ENCODE results near the gene SLC44A4.

Gene SLC44A4

DNA sequence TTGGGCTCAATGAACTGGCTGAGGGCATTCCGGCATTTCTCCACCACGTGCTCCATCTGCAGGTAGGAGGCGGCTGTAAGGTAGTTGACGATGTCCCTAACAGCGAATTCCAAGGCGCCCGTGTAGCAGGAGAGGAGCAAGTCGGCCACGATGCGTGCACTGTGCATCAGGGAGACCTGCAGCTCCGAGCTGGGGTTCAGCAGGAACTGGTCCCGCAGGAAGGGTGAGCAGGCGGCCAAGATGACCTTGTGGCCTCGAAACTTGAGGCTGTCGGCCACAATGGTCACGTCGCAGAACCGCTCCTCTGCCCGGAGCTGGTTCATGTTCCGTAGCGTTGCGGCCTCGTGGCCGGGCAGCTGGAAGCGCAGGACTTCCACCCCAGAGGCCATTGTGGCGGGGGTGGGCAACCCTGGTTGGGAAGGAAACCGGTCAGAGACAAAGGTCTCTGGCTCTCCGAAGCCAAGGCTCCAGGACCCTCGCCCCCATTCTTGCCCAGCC, 22.2 kb upstream of the SLC44A4 start:
- DNase-seq = no peak

DNA sequence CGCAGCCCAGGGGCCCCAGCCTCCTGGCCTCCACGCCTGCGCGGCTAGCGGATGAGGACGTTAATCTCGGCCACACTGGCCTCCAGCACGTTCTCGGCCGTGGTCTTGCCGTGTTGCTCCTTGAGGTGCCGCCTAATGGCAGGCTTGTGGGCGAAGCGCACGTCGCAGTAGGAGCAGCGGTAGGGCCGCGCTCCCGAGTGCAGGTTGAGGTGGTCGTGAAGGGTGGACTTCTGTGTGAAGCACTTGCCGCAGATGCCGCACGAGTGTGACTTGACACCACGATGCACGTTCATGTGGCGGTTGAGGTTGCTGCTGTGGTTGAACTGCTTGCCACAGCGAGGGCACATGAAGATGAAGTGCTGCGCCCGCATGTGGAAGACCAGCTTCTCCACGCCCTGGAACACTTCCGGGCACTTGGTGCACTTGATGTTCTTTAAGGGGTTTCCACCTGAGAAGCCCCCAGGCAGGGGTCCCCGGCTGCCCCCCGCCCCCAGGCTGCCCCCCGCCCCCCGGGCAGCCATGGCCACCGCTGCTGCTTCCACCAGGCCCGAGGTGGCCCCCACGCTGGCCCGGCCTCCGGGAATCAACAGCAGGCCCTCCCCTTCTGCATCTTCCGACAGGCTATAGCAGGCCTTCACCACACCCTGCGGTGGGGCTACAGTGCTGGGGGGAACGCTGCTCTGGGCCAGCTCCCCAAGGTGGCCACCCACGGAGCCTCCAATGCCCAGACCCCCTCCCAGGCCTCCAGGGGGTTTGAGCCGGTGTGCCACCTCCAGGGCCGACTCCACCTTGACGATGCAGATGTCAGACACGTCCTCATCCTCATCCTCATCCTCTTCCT, 21.3 kb upstream of the SLC44A4 start:
- DNase-seq = peak; percentile 67

DNA sequence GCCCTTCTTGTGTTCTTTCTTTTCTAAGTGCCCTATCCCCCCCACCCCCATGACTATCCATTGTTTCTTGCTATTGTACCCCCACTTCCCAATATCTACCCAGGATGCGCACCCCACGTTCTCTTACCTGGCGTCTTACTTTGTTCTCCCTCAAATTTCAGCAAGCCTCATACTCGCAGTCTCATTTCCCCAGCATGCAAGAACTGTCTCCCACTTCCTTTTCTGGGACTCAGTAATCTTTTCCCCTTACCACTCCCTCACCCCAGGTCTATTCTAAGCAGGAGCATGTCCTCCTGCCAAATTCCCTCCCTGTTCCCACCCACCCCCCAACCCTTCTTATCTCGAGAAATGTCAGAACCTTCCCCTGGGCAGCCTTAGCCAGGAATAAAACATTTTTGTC, 20.4 kb upstream of the SLC44A4 start:
- peak; percentile 20 for DNase-seq

DNA sequence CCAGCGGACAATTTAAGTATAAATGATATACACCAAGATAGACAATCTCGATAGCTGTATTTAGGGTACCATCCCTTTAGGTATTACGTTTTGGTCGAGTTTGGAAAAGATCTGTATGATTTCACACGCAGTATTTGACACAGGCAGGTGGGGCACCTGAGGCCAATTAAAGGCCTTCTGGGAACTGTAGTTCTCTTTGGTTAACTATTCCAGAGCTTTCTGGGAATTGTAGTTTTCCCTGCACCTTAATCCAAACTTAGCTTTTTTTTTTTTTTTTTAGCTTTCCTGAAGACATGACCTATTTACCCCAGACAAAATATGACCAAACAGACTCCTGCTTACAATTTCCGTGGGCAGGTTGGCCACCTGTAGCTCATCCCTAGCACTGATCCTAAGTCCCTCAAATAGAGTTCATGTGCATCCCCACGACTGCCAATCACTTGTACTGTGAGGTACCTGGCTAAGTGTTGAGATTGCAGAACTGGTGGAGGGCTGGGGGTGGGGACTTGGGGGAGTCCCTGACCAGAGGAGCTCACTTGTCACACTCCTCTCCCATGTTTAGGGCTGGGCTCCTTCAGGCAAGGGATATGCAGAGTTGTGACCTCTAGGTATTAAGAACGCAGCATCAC, 19.7 kb upstream of the SLC44A4 start:
- DNase-seq = no peak

DNA sequence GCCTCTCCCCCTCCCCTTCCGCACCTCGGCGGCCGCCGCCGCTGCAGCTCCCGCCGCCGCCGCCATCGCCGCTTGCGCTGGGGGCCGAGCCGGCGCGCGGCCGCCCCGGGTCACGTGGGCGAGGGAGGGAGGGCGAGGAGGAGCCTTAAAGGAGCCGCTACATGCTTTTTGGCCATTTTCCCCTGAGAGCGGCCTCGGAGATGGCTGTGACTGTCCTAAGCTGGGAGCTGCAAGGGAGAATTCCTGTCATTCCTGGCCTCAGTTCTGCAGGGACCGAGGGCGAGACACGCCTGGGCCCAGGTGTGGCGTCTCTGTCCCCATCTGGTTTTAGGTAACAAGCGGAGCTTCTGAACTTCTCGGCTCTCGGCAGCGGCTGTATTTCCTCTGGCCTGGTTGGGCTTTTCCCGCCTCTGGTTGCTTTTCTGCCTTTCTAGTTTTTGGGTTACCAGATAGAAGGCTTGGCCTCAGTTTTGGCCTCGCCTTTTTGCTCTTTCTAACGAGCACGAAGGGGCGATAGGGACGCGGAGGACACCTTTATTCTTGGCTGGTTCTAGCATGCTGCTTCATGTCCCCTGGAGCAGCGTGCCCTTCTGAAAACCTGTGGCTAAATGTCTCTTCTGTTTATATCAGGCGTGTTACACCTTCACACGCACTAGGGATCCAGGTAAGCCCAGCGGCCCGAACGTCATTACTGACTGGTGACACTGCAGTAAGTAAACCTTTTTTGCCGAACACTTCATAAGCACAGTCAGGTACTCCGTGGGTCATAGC, 19.0 kb upstream of the SLC44A4 start, which contains the start of gene EHMT2:
EHMT2 (minus strand) TSS at position 87 of the 771 bp plus-strand sequence; CDS start at position 66, 21 bp downstream.
- DNase-seq = peak; percentile 61

DNA sequence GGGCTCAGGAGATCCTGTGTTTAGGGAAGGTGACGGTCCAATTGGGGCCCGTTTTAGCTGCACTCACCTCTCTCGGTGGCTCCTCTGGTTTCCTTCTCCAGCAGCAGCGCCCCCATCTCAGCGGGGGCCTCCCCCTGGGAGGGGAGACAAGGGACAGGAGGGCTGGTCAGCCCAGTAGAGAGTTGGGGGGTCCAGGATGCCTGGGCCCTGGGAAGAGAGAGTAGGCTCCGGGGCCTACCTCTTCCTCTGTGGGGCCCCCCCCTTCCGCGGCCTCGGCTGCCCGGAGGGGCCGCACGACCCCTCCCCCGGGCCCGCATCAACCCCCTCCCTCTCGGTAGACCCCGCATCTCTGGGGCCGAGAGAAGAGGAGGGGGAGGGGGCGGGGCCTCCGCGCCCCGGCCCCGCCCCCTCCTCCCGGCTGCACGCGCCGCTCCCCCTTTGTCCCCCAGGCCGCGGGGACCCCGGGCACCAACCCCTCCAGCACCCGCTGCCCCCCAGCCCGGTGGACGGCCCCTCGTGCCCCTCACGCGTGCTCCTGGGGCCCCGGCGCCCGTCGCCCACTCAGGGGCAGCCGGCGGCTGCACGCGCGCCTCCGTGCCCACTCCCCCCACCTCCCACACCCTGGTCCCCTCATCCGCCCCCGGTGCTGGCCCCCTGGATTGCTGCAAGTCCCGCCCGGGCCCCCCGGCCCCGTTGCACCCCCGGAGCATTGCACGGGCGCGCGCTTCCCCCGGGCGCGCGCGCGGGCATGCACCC, 18.2 kb upstream of the SLC44A4 start:
- DNase-seq = no peak

DNA sequence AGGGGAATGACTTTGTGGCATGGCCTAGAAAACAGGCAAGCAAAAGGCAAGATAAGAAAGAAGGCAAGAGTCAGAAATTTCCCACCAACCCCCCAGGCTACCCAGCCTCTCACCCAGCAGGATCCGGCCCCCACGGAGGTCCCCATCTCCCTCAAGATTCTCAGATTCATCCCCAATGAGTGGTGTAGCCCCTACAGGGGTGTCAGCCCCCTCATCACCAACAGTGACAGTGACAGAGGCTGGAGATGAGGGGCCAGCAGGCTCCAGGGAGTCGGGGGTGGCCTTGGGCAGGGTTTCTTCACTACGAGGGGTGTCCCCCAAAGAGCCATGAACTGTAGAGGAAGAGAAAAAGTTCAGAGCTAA, 17.7 kb upstream of the SLC44A4 start:
- DNase-seq = no peak

DNA sequence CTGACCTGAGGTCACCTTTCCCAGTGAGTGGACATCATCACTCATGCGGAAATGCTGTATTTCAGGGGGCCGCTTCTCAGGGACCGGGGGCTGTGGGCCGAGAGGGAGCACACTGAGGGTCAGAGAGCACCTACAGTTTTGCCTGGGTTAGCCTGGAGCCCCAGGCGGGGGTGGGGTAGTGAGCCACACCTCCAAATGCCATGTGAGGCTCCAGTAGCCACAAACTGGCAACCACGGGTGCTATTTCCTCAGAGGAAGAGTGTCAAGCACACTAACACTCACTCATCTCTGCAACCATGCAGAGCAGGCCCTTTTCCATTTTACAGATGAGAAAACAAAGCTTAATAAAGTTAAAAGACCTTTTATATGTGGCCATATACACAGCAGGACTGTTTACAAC, 14.0 kb upstream of the SLC44A4 start:
- DNase-seq = peak; percentile 42

DNA sequence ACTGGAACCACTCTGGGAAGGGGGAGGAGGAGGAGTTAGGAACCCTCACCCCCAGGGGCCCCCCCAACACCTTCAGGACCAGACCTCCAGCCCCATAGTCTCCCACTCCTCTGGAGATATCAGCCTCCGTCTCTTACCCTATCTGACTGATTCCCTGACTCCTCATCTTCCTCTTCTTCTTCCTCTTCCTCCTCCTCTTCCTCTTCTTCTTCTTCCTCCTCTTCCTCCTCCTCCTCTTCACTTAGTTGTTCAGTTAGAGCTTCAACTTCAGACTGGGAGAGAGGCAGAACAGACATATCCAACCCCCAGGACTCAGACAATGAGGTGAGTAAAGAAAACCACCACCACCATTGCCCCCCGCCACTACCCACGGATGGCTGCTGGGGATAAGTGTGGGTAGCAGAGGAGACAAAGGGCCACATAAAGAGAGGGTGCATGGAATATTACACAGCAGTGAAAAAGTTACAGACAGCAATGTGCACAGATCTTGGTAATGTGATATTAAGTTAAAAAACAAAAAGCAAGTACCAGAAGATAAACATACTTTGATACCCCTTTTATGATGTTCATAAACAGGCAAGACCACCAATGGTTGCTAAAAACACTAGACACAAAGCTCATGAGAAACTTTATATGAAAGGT, 10.7 kb upstream of the SLC44A4 start:
- no peak for DNase-seq

DNA sequence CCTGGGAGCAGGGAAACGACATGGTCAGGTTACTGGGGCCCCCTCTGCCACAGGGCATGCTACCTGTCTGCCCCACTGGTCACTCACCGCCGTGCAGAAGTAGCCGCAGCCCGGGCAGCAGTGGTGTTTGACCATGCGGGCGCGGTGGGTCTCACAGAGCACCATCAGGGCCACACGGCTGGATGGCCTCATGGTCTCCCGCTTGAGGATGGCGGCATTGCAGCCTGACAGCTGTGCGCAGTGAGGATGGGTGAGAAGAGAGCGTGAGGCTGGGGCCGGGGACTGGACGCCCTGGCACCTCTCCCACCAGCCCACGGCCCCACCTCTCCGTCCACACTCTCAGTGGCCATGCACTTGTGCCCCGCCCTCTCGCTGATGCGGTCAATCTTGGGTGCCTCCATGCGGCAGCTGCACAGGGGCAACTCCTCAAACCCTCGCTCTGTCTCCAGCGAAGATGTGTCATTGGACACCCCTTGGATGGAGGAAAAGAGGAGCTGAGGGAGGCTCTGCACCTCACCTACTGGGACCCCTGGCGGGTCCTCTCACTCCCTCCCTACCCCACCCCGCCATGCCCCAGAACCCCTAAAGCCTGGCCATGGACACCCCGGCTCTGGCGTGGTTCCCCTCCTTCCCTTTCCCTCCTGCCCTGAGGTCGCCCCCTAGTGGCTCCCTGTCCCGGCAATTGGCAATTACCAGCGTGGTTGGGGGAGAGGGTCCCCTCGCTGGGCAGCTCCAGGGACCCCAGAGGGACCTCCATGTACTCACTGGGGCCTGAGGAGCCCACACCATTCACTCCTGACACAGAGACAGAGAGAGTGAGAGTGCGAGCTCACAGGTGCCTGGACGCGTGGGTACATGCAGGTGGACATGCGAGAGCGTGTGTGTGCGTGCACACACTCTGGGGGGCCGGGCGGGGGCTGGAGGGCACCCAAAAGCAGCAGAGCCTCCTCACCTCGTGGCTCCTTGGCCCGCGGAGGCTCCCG, 9.8 kb upstream of the SLC44A4 start:
- DNase-seq = no peak

DNA sequence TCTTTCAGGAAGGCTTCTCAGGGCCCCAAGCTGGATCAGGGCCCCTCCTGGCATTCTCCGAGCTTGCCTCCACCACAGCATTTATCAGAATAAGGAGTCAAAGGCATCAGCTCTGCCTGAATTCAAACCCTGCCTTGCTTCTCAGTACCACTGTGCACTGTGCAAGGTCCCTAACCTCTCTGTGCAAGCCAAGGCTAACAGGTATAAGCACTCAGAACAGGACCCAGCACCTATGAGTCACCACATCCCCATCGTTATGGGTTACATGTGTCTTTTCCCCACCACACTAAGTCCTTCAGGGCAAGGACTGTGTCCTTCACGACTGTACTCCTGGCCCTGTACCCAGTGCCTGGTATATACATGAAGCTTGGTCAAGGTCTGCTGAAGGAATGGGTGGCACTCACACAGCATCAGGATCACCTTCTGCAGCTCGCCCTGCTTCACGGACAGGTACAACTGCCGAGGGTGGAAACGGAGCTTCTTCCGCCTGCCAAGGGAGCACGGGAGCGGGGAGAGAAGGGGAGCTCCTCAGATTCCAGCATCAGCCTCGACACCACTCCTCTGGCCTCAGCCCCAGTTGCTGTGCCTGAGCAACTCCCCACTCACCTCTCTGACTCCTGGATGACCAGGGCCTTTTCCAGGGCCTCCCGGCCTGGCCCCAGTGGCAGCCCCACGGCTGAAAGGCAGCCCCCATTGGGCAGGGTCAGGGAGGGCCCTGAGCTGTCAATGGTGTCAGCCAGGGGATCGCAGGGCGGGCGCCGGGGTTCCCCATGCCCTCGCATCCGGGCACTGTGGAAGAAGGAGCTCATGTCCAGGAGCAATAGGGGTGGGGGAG, 8.6 kb upstream of the SLC44A4 start:
- no peak for DNase-seq

DNA sequence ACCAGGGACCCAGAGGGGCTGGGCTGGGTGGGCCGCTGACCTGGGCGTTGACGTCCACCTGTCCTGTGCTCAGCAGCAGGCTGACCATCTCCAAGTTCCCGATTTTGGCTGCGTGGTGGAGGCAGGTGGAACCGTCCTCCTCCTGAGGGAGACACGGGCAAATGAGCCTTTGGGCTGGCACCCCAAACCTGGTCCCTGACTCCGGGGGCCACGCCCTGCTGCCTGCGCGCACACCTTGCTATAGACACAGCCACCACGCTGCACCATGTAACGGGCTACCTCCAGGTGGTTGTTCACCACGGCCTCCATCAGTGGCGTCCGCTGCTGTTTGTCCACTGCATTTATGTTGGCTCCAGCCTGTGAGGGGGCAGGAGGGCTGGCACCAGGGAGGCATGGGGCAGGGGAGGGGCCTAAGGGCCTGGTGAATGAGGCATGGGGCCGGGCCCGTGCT, 7.8 kb upstream of the SLC44A4 start:
- no peak for DNase-seq

DNA sequence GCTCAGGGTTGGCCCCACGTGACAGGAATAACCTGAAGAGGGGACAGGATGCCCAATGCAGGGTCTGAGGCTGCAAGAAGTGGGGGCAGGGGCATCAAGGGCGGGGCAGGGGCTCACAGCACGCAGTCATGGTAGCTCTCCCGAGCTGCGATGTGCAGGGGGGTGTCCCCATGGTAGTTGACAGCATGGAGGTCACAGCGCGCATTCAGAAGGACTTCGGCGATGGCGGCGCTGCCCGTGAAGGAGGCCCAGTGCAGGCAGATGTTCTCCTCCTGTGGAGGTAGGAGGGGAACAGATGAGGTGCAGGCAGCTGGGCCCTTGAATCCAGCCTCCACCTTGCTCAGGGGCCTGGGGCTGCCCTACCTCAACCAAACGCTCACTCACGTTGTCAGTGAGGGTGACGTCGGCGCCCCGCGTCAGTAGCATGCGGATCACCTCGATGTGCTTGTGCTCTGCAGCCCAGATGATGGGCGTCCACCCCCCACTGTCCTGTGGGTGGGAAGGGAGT, 5.8 kb upstream of the SLC44A4 start:
- DNase-seq = no peak

DNA sequence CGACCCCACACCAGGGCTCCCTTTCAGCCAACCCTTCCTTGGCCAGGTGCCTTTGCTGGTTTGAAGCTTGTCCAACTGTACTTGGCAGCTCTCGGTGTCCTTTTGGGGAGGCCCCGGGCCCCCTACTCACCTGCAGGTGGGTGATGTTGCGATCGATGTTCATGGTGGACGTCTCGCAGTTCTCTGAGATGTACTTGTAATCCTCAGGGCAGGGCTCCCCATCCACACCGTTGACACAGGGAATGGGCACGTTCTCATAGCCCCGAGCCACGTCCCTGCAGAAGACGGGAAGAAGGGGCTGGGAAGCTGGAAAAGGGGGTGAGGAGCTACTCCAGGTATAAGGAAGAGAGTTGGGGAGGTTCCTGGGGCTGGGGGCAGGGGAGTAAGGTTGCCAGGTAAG, 4.9 kb upstream of the SLC44A4 start:
- no peak for DNase-seq

DNA sequence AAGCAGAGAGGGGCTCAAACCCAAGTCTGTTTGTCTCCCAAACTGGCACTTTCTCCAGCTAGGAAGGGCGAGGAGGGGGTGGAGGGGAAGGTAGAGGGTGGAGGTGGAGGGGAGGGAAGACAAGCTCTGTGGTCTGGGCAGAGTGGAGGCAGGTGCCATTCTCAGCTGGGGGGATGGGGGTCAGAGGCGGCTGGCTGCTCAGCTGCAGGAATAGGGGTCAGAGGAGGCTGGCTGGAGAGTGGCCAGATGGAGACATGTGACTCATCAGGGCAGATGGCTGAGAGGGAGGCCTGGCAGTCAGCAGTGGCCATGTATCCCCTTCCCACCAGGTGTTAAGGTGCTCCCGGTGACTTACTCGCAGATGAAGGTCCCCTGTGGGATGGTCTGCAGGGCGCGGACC, 3.5 kb upstream of the SLC44A4 start:
- no peak for DNase-seq

DNA sequence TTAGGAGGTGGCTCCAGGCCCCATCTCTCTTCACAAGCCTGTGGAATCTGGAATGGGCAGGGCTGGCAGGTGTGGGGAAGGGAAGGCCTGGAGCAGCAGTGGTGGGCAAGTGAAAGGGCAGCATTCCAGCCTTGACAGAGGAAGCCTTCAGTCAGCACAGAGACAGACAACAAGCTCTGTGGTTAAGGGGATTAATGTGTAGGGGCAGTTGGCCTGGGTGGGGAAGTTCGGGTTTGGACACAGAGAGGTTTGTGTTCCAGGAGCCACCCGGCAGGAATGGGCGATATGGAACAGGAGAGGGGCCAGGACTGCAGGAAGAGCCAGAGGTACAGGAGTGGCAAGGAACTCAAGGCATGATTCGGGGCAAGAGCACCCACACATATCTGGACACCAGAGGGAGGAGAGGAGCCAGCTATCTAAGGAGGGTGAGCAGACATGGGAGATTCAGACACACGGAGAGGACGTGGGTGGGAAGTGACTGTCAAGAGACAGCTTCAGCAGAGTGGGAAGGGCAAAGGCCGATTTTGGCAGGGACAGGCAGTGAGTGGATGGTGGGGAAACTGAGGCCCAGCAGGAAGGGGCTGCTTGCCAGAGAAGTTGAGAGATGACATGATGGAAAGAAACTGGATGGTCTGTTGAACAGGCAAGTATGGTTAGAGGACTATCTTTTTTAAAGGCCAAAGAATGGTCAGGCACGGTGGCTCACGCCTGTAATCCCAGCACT, 2.5 kb upstream of the SLC44A4 start:
- DNase-seq = no peak

DNA sequence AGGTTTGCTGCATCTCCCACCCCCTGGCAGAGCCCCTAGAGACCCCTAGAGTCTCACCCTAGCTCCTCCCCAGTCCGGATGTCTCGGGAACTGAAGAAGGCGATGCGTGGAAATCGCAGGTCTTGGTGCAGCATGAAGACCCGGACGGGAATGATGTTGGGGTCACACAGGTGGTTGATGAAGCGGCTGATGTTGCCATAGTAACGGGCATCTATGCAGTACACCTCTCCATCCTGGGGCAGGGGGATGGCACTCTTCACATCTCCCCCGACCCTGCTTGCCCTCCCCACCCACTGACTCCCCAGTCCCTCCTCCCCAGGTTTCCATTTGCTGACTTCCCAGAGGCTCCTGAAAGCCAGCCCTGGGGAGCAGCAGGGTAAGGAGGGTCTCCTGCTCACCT, 1.8 kb upstream of the SLC44A4 start:
- DNase-seq = no peak

DNA sequence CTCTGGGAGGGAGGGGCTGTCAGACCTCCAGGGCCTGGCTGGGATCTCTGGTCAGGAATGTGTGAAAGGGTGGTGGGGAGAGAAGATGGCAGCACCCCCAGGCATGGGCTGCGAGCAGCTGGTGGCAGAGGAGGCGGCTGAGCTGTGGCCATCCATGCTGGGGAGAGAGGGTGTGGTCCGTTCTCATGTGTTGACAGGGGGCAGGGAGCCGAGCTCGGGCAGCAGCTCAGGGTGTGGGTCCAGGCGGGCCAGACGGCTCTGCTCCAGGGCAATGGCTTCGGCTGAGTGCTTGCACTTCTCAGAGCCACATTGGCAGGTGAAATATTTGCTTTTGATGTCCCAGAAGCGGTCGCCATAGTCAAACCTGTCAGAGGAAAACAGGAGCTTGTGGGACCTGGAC, 1.1 kb upstream of the SLC44A4 start:
- DNase-seq = no peak

DNA sequence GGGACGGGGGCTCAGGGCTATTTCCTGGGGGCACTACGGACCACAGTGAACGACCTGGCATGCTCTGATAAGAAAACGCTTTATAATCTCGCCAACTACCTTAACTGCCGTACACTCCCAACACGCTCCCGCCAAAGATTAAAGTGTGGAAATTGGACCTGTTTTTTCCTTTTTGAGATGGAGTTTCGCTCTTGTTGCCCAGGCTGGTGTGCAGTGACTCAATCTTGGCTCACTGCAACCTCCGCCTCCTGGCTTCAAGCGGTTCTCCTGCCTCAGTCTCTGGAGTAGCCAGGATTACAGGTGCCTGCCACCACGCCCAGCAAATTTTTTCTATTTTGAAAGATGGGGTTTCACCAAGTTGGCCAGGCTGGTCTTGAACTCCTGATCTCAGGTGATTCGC, 346 bp upstream of the SLC44A4 start:
- DNase-seq = no peak

Data from MV-4-11 (cell line).